Stimulated activated CD8-positive, alpha-beta memory T cell treated with anti-CD3 and anti-CD28 coated beads, Interleukin-4, amount 100 ng/mL, for 24 hours (primary cell): ENCODE data around the gene HIGD1C.
"Not testable (repeated sequence)": the region's sequence is repeated elsewhere in the genome, so short reads cannot be mapped to it uniquely, and the experiment has no call there.

Experiments used
- DNase-seq: peaks from one replicate; pipeline ENCODE4 v3.0.0-alpha.2; 2020; ENCODE audit warnings: low read depth

HIGD1C gene

DNA sequence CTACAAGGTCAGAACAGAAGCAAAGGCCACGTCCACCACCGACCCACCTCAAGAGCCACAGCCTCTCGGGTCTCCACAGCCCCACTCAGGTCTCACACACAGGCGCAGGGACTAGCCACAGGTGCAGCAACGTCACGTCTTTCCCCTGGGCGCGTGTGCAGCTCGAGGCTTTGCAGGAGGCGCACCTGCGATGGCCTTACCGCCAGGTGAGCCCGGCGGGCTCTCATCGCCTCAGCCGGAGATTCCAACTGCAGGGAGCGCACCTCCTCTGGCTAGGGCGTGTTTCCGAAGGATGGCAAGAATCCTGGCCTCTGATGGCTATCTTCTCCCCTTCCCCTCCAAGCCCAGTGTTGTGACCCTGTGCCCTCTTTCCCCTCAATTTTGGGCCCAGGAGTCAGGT is at the start of gene HIGD1C:
Gene HIGD1C, plus strand, starts transcription at position 35 of the 400 bp plus-strand sequence. CDS start 1,455 bp downstream, outside the sequence.
- no peak for DNase-seq

GRCh38 chr12:50908479-50908878 is 43.9 kb upstream of the HIGD1C start:
- DNase-seq = not testable (repeated sequence)

GRCh38 chr12:50912361-50912760 is 40.0 kb upstream of the HIGD1C start:
- not testable (repeated sequence) for DNase-seq

DNA sequence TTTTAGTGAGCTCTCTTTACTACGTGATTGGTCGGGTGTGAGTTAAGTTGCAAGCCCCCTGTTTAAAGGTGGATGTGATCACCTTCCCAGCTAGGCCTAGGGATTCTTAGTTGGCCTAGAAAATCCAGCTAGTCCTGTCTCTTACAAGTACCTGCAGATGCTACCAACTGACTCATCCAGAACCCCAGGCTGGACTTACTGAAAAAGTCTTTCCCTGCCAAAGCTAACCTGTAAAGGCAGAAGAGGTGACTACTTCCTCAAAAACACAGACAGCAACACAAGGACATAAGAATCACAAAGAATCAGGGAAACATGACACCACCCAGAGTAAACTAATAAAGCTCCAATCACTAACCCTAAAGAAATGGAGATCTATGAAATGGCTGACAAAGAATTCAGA is 39.1 kb upstream of the HIGD1C start:
- no peak for DNase-seq

DNA sequence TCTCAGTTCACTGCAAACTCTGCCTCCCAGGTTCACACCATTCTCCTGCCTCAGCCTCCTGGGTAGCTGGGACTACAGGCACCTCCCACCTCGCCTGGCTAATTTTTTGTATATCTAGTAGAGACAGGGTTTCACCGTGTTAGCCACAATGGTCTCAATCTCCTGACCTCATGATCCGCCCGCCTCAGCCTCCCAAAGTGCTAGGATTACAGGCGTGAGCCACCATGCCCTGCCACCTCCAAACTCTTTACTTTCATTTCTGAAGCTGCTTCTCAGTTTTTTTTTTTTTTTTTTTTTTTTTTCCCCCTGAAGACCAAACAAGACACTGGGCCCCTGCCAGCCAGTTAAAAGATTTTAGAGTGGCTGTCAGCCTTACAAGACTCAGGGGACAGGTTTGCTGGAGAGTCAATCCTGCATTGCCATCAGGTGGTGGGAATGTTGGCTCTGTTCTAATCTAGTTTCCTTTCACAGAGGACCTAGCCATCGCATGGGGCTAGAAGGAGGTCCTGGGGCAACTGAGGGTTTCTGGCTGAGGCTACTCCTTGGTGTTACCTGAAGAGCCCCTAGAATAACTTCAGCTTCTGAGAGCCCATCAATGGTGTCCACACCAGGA is 37.4 kb upstream of the HIGD1C start:
- DNase-seq = no peak

DNA sequence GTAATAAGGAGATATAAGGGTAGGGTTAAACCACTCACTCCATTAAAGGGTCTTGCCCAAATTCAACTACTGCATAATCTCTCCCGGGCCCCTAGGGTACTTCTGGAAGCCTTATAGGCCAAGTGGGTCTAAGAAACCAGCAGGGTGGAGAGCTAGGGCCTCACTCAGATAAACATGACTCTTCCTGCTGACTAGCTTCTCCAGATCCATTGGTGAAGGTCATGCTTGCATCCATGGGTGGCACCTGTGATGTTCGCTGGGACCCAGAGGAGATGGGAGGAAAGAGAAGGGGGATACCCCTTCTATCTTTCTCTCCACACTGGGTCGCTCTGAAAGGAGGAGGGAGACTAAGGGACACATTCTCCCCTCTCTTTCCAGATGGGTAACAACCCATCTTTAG is 36.1 kb upstream of the HIGD1C start:
- DNase-seq = no peak

DNA sequence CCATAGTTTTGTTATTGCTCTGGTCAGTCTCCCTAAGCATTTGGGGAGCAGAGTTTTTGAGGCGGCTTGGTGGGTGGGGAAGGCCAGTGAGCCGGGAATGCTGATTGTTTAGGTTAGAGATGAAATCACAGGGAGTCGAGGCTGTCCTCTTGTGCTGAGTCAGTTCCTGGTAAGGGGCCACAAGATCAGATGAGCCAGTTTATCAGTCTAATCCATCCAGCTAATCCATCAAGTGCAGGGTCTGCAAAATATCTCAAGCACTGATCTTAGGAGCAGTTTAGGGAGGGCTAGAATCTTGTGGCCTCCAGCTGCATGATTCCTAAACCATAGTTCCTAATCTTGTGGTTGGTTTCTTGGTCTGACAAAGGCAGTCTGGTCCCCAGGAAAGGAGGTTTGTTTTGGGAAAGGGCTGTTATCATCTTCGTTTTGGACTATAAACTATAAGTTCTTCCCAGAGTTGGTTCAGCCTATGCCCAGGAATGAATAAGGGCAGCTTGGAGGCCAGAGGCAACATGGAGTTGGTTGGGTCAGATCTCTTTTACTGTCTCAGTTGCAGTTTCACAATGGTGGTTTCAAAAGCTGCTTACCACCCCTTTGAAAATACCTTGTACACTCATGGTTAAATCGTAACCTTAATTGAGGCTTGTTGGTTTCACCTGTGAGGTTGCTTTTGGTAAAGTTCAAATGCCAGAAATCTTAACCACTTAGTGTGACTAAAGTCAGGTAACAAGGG is 33.6 kb upstream of the HIGD1C start:
- DNase-seq = no peak

DNA sequence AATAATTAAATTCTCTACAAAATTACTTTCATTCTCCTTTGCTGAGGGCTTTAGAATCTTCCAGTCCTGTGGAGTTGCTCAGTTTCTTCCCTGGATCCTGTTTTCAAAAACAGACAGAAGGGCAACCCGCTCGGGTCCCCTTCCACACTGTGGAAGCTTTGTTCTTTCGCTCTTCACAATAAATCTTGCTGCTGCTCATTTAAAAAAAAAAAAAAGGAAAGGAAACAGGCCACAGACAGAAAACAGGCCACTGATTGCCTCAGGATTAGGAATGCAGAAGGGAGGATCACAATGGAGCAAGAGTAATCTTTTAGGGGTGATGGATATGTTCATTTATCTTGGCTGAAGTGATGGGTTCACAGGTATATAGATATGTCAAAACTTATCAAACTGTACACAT is 29.5 kb upstream of the HIGD1C start:
- no peak for DNase-seq

- no peak for DNase-seq
These were observed 28.8 kb upstream of the HIGD1C start for GRCh38 chr12:50923361-50924130.

GRCh38 chr12:50924131-50924438 is 28.3 kb upstream of the HIGD1C start:
- DNase-seq = no peak

DNA sequence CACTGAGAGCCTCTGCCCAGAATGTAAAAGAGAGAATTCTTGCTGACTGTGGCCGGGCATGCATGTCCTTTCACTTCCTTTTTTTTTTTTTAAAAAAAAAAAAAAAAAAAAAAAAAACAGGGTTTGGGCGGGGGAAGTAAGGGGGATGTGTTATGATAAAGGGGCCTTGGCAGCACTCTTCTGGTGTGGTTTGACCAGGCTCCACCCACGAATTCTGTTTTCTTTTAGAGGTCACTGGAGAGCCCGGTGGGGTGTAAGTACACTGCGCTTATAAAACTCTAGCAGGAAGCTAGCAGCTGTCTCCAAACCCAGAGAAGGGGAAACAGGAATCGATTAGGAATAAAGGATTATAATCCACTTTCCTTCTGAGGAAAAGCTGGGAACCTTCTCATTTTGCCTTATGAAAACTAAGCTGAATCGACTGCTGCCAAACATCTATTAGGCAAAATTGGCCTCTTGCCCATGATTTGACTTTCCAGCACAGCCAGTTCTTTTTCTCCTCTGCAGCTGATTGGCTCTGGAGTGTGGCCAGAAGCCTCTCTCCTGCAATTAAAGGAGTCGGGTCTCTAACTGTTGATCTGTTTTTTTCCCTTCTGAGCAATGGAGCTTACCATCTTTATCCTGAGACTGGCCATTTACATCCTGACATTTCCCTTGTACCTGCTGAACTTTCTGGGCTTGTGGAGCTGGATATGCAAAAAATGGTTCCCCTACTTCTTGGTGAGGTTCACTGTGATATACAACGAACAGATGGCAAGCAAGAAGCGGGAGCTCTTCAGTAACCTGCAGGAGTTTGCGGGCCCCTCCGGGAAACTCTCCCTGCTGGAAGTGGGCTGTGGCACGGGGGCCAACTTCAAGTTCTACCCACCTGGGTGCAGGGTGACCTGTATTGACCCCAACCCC is 27.7 kb upstream of the HIGD1C start:
- DNase-seq = peak; percentile 2

- DNase-seq = no peak
These were observed 27.0 kb upstream of the HIGD1C start for GRCh38 chr12:50925342-50925651.

DNA sequence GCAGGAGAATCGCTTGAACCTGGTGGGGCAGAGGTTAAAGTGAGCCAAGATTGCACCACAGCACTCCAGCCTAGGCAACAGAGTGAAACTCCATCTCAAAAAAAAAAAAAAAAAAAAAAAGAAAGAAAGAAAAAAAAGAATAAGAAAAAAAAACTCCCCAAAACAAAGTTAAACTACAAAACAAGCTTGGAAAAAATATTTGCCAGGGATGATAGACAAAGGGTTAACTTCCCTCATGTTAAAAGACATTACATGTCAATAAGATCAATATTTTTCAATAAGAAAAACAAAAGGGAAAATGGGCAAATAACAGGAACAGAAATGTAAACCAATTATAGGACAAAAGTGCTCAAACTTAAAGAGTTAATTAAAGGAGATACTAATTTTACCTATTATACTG is 26.4 kb upstream of the HIGD1C start:
- no peak for DNase-seq

DNA sequence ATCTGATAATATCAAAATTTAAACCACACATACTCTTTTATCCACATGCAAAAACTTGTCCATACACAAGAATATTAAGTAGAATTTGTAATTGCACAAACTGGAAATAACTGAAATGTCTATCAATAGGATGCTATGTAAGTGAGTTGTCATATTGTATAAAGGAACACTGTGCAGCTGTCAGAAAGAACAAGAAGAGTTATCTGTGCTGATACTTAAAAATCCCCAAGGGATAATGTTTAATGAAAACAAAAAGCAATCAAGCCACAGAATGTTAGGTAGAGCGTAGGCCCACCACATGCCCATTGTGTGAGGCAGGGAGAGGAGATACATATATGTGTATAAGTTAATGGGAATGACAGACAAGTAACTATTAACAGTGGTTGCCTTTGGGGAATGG is 25.9 kb upstream of the HIGD1C start:
- no peak for DNase-seq

GRCh38 chr12:50926932-50927331 is 25.4 kb upstream of the HIGD1C start:
- not testable (repeated sequence) for DNase-seq

GRCh38 chr12:50927356-50927755 is 25.0 kb upstream of the HIGD1C start:
- DNase-seq = no peak

DNA sequence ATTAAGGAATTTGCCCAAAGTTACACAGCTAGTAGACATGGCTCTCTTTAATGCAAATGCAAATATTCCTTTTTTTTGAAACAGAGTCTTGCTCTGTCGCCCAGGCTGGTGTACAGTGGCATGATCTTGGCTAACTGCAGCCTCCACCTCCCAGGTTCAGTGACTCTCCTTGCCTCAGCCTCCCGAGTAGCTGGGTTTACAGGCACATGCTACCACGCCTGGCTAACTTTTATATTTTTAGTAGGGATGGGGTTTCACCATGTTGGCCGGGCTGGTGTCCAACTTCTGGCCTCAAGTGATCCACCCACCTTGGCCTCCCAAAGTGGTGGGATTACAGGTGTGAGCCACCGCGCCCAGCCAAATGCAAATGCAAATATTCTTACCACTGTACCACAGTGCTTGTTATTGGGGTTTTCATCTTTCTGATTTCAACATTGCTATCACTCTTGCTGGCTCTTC is 24.5 kb upstream of the HIGD1C start:
- no peak for DNase-seq

- DNase-seq = no peak
These were observed 24.0 kb upstream of the HIGD1C start for GRCh38 chr12:50928392-50928791.

- DNase-seq = no peak
These were observed 22.5 kb upstream of the HIGD1C start for GRCh38 chr12:50929831-50930230.

GRCh38 chr12:50930477-50930876 is 21.9 kb upstream of the HIGD1C start:
- not testable (repeated sequence) for DNase-seq

DNA sequence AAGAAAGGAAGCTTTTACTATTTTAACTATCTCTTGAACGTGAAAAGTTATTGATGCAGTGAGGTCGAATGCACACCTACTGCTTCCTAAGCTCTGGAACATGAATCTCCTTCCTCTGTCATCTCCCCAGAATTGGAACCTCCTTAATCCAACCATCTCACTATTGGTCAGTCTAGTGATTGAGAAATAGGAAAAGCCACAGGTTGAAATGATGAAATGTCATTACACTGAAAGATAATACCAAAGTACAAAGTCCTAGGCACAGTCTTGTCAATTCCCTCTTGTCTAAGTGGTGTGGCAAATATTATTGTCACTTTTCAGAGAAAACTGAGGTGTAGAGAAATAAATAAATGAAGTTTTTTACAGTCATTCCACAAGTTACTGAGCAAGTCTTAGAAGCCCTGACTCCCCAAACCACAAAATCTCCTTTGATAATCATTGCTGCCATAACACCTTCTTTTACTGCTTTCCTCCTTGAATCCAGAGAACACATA is 19.5 kb upstream of the HIGD1C start:
- DNase-seq = no peak

- no peak for DNase-seq
These were observed 18.8 kb upstream of the HIGD1C start for GRCh38 chr12:50933459-50934124.
